MG63 (cell line): ENCODE results near the gene DPY30. TPM values are rescaled to one million over a fixed set of nuclear protein-coding genes. Genes with fewer than 3 reads are reported as not detected.
"Not testable (repeated sequence)": the region's sequence is repeated elsewhere in the genome, so short reads cannot be mapped to it uniquely, and the experiment has no call there.

Source experiments
- DNase-seq: peaks from one replicate; pipeline ENCODE4 v3.0.0-alpha.2; 2020
- H3K27me3 ChIP-seq: fragments of 250-450 bp; sonication (Bioruptor Pico); 2 replicates; pipeline ENCODE4 v1.5.1; 2020; ENCODE audit warnings: mild to moderate bottlenecking, moderate library complexity
- H3K36me3 ChIP-seq: fragments of 250-450 bp; sonication (Bioruptor Pico); 2 replicates; pipeline ENCODE4 v1.5.1; 2020; ENCODE audit warnings: mild to moderate bottlenecking, moderate library complexity
- H3K4me3 ChIP-seq: fragments of 250-450 bp; sonication (Bioruptor Pico); 2 replicates; pipeline ENCODE4 v1.5.1; 2020; ENCODE audit warnings: mild to moderate bottlenecking, moderate library complexity
- H3K9me3 ChIP-seq: fragments of 250-450 bp; sonication (Bioruptor Pico); 2 replicates; pipeline ENCODE4 v1.5.1; 2020; ENCODE audit warnings: mild to moderate bottlenecking, moderate library complexity
- total RNA-seq: library from RNA; depleted of rRNA; stranded (reverse); fragments of >200 nt; shearing (Covaris generic); gene quantifications from 2 replicates; pipeline ENCODE4 v1.2.3, GENCODE V29; 2014; ENCODE audit warnings: low replicate concordance

The DPY30 gene
- total RNA-seq, 1 experiment from 2014 or later = 145 TPM

DNA sequence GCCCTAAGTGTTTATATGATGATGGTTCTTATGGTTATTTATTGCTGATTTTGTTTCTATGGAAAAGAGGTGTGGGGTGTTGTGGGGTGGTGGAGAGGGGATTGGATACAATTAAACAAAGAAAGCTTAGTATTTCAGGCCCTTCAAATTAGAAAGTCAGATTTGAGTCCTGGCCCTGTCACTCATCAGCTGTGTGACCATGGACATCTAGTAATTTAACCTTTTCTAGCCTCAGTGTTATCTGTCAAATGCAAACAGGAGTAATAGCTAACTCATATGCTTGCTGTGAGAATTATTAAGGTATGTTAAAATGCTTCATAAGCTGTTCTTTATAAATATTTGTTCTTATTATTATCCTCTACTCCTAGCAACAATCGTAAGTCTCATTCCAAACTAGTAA is 26.7 kb downstream of the DPY30 start:
- Histone ChIP-seq H3K27me3 (no peaks in the 10 kb centered on the region), H3K4me3 (no peak overlapping the region), H3K36me3 (peaks cover 4% of the 10 kb centered on the region), H3K9me3 (no peaks in the 10 kb centered on the region)
- no peak for DNase-seq

DNA sequence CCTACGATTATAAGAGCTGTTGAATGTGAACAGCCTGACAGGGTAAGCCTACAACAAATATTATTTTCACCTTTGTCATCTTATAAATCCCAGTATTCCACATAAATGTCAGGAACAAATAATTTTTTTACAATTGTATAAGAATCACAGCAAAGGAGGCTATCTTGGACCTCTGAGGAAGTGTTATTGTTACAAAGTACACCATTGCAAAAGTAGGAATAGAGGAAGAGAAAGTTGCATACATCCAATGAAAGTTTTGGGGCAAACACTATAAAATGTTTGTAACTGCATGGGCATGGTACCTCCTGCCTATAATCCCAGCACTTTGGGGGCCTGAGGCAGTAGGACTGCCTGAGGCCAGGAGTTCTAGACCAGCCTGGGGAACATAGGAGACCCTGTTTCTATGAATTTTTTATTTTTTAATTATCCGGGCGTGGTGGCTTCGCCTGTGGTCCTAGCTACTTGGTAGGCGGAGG is 28.1 kb downstream of the DPY30 start:
- H3K9me3 ChIP-seq = no peaks in the 10 kb centered on the region
- no peaks in the 10 kb centered on the region for H3K36me3 ChIP-seq
- peak overlapping the region; percentile 93 for H3K4me3 ChIP-seq
- no peaks in the 10 kb centered on the region for H3K27me3 ChIP-seq
- no peak for DNase-seq

DNA sequence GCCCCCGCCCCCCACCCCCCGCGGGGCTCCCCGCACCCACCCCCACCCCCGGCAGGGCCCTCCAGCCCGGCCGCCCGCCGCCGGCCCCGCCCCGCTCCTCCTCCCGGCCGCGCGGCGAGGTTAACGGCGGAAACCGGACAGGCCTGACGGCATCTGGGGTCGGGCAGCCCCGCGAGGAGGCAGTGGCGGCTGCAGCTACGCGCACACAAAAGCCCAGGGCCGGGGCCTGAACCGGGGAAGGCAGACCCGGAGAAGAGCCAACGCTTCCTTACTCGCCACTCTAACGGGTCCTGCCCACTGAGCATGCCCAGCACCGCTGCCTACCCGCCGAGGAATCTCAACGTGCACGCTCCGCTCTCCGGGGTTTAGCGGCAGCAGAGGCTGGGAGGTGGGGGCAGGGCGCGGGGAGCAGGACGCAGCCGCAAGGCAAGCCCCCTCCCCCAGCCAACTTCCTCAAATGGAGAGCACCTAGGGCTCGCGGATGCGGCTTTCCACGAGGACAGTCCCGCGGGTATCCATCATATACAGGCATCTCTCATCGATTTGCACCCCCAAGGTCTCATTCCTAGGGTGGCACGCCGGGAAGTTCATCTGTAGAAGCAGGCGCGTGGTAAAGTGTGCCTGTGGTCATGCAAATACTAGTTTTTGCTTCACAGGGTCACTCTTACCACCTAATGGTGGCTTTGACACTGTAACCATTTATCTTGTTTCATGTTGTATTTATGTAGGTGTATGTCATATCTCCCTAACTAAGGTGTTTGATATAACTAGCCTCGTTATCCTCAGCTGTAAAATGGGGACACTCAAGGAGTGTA is 28.7 kb downstream of the DPY30 start, which contains the start of gene MEMO1:
MEMO1 (minus strand) TSS at position 339 of the 815 bp plus-strand sequence. CDS start 761 bp downstream, outside the sequence.
- DNase-seq = peak; percentile 95
- H3K36me3 ChIP-seq = peaks cover 3% of the 10 kb centered on the region; the same call in 1 of the 2 replicates
- no peaks in the 10 kb centered on the region for H3K9me3 ChIP-seq
- peak within 1 kb of the TSS; percentile 93 for H3K4me3 ChIP-seq
- H3K27me3 ChIP-seq = no peaks in the 10 kb centered on the region

DNA sequence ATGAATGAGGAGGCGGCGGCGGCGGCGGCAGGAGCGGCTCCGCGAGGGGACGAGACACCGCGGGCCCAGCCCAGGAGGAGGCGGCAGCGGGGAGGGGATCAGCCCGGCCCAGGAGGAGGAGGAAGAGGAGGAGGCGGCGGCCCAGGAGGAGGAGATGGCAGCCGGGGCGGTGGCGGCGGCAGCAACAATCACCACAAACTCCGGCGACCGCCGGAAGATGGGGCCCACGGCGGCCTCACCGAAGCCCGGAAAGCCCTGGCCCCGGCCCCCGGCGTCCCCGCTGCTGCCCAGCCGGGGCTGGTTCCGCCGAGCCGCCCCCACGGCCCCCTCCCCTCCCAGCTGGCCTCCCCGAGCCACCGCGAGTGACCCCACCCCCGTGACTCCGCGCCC is 29.3 kb downstream of the DPY30 start:
- H3K4me3 ChIP-seq = peak overlapping the region; percentile 93
- H3K27me3 ChIP-seq, H3K36me3 ChIP-seq, H3K9me3 ChIP-seq: not testable (repeated sequence)
- peak; percentile 74 for DNase-seq

DNA sequence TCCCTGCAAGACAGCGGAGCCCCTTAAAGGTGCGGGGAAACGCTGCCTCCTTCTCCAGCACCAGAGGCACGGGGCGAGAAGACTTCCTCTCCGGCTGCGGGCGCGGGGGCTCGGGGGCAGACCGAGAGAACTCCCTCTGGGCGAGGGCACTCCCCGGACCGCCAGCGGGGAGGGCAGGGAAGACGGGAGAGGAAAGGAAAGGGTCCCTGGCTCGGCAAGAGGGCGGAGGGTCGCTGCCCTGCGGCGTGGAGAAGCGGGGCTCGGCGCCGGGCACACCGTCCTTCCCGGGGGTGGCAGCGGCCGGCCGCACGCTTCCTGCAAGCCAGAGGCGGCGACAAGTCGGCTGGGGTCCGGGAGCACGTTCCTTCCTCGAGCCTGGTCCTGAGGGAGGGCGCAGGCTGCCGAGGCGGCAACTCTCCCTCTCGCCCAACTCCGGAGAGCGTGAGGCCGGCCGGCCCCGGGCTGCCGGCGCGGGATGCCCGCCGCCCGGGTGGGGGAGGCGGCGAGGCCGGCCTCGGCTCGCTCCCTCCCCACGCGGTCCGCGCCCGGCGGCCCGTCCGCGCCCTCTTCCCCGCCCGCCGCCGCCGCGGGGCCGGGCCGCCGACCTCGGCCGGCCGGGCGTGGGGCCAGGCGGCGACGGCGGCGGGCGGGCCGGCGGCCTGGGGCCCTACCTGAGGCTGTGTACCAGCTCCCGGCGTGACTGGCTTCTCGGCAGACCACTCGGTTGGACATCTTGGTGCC is 29.9 kb downstream of the DPY30 start:
- DNase-seq = peak; percentile 30
- Histone ChIP-seq H3K9me3 (no peaks in the 10 kb centered on the region), H3K4me3 (peak overlapping the region; percentile 93), H3K36me3 (peaks cover 3% of the 10 kb centered on the region; the same call in 1 of the 2 replicates), H3K27me3 (no peaks in the 10 kb centered on the region)

DNA sequence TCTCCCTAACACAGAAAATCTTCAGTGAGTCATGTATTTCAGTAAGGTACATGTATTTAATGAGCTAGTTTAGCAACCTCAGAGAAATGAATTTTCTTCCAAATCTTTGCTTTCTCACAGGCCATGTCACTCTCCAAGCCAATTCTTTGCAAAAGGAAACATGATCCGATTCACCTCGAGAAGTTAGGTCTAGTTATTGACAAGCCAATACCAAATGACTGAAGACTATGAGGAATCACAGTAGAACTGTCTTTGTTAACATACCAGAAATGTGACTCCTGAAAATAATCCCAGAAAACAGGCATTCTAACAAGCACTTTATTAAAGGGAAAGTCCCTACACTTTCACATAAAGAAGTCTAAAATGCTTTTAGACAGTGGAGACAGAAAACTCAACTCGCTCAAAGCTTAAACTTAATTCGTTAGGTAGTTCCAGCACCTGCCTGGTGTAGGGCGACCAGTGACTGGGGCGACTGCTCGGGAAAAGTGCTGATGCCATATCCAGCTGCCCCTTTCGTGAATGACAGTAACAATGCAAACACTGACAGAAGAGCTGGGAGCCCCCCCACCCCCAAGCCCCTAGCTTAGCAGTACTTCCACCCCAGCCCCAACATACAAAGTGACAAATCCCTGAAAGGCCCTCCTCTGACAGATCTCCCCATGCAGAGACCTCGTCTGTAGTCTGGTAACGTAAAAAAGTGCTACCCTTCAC is 30.6 kb downstream of the DPY30 start:
- no peaks in the 10 kb centered on the region for H3K9me3 ChIP-seq
- no peaks in the 10 kb centered on the region for H3K27me3 ChIP-seq
- H3K36me3 ChIP-seq = peaks cover 3% of the 10 kb centered on the region; the same call in 1 of the 2 replicates
- DNase-seq = peak; percentile 2
- peak overlapping the region; percentile 93 for H3K4me3 ChIP-seq

DNA sequence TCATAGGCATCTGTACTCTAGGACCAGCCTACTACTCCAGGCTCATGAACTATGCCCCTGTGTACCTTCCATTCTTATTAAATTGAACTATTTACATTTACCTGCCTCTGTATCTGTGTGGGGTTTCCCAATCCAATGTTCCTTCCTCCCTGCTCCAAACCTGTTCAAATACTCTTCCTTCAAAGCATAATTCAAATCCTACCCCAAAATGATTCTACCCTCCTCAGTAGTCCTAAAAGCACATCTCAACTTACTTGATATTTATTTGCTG is 32.5 kb downstream of the DPY30 start:
- peaks cover 3% of the 10 kb centered on the region for H3K36me3 ChIP-seq
- DNase-seq = no peak
- H3K4me3 ChIP-seq = no peak overlapping the region
- no peaks in the 10 kb centered on the region for H3K27me3 ChIP-seq
- no peaks in the 10 kb centered on the region for H3K9me3 ChIP-seq

DNA sequence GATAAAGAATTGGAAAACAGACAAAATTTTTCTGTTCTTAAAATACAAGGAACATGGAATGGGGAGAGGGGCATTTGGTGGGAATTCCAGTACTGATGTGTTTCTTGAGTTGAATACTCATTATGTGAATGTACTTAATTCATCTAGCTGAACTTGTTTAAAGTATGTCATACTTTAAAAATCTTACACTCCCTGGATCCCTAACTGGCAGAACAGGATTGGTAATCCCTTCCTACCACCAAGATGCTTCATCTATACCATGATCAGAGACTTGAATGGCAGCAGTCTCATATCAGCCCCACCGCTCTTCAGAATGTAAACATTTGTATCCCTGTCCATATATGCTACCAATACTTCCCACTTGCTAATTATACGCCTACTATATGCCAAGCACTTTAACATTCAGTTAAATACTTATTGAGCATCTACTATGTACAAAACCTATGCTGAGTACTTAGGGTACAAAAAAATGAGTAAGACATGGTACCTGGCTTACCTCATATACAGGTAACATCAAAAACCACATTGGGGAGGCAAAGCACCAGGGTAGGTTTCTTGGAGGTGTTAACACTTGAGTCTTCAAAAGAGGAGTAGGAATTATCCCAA is 34.1 kb downstream of the DPY30 start:
- Histone ChIP-seq H3K27me3 (no peaks in the 10 kb centered on the region), H3K36me3 (peaks cover 3% of the 10 kb centered on the region), H3K9me3 (no peaks in the 10 kb centered on the region), H3K4me3 (no peak overlapping the region)
- no peak for DNase-seq

DNA sequence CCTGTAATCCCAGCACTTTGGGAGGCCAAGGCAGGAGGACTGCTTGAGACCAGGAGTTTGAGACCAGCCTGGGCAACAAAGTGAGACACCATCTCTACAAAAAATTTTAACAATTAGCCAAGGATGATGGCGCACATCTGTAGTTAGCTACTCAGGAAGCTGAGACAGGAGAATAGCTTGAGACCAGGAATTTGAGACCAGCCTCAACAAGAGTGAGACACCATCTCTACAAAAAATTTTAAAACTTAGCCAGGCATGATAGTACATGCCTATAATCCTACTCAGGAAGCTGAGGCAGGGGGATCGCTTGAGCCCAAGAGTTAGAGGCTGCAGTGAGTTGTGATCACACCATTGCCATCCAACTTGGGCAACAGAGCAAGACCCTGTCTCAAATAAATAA is 35.8 kb downstream of the DPY30 start:
- Histone ChIP-seq H3K9me3 (no peaks in the 10 kb centered on the region), H3K27me3 (no peaks in the 10 kb centered on the region), H3K36me3 (peaks cover 3% of the 10 kb centered on the region), H3K4me3 (no peak overlapping the region)
- DNase-seq = no peak

DNA sequence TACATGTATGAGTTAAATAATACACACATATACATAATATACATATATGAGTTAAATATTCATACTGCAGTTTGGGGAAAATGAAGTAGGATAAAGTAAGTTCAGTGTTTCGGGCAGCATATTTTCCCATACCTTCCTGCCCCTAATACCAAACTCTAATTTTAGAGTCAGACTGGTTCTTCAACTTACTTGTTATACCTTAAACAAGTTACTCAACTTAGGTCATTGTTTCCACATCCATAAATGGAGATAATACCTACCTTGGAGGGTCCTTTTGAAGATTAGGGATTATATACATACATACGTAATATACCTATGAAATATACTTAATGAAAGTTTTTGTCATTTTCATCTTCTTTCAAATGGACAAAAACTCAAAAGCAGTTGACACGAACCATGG is 37.2 kb downstream of the DPY30 start:
- Histone ChIP-seq H3K27me3 (no peaks in the 10 kb centered on the region), H3K9me3 (no peaks in the 10 kb centered on the region), H3K36me3 (peaks cover 3% of the 10 kb centered on the region), H3K4me3 (no peak overlapping the region)
- DNase-seq = no peak

DNA sequence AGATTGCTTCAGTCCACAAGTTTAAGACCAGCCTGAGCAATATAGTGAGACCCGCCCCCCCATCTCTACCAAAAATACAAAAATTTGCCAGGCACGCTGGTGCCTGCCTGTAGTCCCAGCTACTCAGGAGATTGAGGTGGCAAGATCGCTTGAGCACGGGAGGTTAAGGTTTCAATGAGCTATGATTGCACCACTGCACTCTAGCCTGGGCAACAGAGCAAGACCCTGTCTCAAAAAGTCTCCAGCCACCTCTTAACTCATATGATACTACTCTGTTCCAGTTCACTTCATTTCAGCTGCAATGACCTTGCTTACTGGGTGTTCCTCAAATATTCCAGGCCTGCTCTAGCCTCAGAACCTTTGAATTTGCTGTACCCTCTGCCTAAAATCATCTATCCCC is 40.2 kb downstream of the DPY30 start:
- no peaks in the 10 kb centered on the region for H3K9me3 ChIP-seq
- no peaks in the 10 kb centered on the region; the same call in 1 of the 2 replicates for H3K36me3 ChIP-seq
- H3K27me3 ChIP-seq = no peaks in the 10 kb centered on the region
- DNase-seq = no peak
- H3K4me3 ChIP-seq = no peak overlapping the region

DNA sequence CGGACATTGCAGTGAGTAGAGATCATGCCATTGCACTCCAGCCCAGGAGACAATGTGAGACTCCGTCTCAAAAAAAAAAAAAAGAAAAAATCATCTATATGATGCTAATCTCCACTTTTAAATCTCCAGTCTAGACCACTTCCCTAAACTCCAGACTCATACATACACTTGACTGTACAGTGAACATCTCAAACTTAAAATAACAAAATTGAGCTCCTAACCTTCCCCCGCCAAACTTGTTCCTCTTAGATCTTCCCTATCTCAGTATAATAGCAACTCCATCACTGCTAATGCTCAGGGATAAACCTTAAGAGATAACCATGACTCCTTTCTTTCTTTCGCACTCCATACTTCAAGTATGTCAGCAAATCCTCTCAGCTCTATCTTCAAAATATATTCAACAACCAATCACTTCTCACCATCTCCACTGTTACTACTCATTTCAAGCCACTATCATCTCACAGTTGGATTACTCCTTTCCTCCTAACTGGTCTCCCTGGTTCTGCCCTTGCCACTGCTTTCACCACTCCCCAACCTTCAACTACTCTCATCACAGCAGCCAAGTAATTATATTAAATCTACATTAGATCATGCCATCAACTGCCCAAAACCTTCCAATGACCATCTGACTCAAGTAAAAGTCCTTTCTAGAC is 40.7 kb downstream of the DPY30 start:
- no peaks in the 10 kb centered on the region; the same call in 1 of the 2 replicates for H3K36me3 ChIP-seq
- no peaks in the 10 kb centered on the region for H3K9me3 ChIP-seq
- DNase-seq = no peak
- no peaks in the 10 kb centered on the region for H3K27me3 ChIP-seq
- no peak overlapping the region for H3K4me3 ChIP-seq

DNA sequence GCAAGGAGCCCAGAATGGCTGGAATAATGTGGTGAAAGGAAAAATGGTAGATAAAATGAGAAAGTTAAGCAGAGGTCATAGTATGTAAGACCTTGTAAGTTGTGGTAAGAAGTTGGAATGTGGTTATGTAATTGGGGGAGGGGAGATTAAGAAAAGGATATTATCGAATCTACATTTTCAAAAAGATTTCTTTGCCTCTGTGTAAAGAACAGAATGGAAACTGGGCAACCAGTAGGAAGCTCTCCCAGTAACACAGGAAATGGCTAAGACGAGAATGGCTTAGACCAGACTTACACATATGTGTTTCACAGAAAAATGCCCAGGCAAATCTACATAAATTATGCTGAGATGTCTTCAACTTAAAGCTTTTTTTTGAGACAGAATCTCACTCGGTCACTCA is 42.0 kb downstream of the DPY30 start:
- no peak for DNase-seq
- Histone ChIP-seq H3K36me3 (no peaks in the 10 kb centered on the region; the same call in 1 of the 2 replicates), H3K27me3 (no peaks in the 10 kb centered on the region), H3K4me3 (no peak overlapping the region), H3K9me3 (no peaks in the 10 kb centered on the region)

DNA sequence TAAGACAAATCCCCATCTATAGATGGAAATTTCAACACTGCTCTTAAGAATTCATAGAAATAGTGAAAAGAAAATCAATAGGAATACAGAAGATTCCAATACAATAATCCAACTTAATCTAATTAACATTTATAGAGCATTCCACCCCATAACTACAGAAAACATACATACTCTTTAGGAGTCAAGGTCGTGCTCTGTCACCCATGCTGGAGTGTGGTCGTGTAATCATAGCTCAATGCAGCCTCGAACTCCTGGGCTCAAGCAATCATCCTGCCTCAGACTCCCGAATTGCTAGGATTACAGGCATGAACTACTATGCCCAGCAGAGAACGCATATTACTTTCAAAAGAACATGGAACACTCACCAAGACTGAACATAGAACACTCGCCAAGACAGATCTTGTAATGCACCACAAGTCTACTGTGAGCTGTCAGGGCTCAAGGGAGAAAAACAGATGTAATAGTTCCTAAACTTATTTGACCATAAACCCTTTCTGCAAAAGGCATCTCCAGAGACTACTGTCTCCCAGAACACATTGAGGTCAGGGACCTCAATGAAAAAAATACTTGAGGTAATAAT is 42.9 kb downstream of the DPY30 start:
- Histone ChIP-seq H3K36me3 (no peaks in the 10 kb centered on the region), H3K4me3 (no peak overlapping the region), H3K27me3 (no peaks in the 10 kb centered on the region), H3K9me3 (no peaks in the 10 kb centered on the region)
- DNase-seq = no peak

DNA sequence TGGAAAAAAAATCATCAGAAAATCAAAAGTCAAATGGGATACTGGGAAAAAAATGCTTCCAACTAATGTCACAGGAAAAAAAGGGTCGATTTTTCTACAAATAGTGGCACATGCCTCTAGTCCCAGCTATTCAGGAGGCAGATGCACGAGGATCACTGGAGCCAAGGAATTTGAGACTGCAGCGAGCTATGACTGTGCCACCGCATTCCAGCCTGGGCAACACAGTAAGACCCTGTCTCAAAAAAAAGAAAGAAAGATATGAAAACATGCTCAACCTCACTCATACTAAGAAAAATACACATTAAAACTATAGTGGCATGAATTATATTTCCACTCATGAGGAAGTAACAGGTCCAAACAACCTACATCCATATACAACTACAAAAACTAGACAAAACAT is 46.7 kb downstream of the DPY30 start:
- Histone ChIP-seq H3K4me3 (no peak overlapping the region), H3K9me3 (no peaks in the 10 kb centered on the region), H3K36me3 (no peaks in the 10 kb centered on the region), H3K27me3 (no peaks in the 10 kb centered on the region)
- DNase-seq = no peak

DNA sequence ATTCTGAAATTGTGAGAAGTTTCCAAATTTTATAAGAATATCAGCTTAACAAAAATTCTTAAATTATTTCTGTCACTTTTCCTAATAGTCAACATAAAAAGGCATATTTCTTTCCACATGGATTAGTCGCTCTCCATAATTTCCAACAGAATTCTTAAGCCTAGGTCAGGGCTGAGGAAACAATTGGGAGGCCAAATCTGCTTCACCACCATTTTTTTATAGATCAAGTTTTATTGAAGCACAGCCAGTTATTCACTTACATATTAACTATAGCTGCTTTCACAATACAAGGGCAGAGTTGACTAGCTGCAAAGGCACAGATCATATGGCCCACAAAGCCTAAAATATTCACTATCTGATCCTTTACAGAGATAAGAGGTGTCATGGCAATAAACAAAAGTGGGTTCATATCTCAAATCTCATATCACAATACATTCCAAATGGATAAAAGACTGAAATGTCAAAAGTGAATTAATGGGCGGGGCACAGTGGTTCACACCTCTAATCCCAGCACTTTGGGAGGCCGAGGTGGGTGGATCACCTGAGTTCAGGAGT is 47.5 kb downstream of the DPY30 start:
- DNase-seq = no peak
- no peak overlapping the region for H3K4me3 ChIP-seq
- H3K36me3 ChIP-seq = no peaks in the 10 kb centered on the region
- H3K9me3 ChIP-seq = no peaks in the 10 kb centered on the region
- H3K27me3 ChIP-seq = no peaks in the 10 kb centered on the region
